DOHH2 (cell line): ENCODE results near the gene HTRA2.

Experiments
- H3F3A ChIP-seq: fragments of 200-600 bp; sonication (generic), shearing (Covaris generic); 2 replicates; pipeline ENCODE4 v1.6.0; 2016; ENCODE audit warnings: antibody characterized with exemption, mild to moderate bottlenecking; ENCODE audit not compliant: control insufficient read depth, insufficient read depth
- H3K27ac ChIP-seq: fragments of 200-600 bp; sonication (generic); 2 replicates; pipeline ENCODE4 v1.5.1; 2014; ENCODE audit warnings: low read depth, mild to moderate bottlenecking, low read length, moderate library complexity
- H3K27me3 ChIP-seq: fragments of 200-600 bp; sonication (generic); 2 replicates; pipeline ENCODE4 v1.6.1; 2014; ENCODE audit warnings: mild to moderate bottlenecking, low read length, mixed read lengths; ENCODE audit not compliant: control insufficient read depth
- H3K36me3 ChIP-seq: fragments of 200-600 bp; sonication (generic); 2 replicates; pipeline ENCODE4 v1.6.1; 2014; ENCODE audit warnings: mild to moderate bottlenecking, low read length, moderate library complexity, mixed read lengths; ENCODE audit not compliant: control insufficient read depth
- H3K4me1 ChIP-seq: fragments of 200-600 bp; sonication (generic); 2 replicates; pipeline ENCODE4 v1.6.1; 2014; ENCODE audit warnings: mild to moderate bottlenecking, low read length, mixed read lengths; ENCODE audit not compliant: control insufficient read depth
- H3K4me2 ChIP-seq: fragments of 200-600 bp; sonication (generic); 2 replicates; pipeline ENCODE4 v1.6.0; 2014; ENCODE audit warnings: mild to moderate bottlenecking, low read length, moderate library complexity
- H3K4me3 ChIP-seq: fragments of 200-600 bp; sonication (generic); 2 replicates; pipeline ENCODE4 v1.5.1; 2014; ENCODE audit warnings: mild to moderate bottlenecking, low read length, mixed read lengths
- H3K79me2 ChIP-seq: fragments of 200-600 bp; sonication (generic); 2 replicates; pipeline ENCODE4 v1.6.1; 2014; ENCODE audit warnings: mild to moderate bottlenecking, low read length, mixed read lengths; ENCODE audit not compliant: control insufficient read depth
- H3K9me2 ChIP-seq: fragments of 200-600 bp; sonication (generic); replicated peaks from 2 replicates; pipeline ENCODE4 v1.6.1; 2014; ENCODE audit warnings: mild to moderate bottlenecking, low read length, mixed read lengths; ENCODE audit not compliant: control insufficient read depth
- H3K9me3 ChIP-seq: fragments of 200-600 bp; sonication (generic); 2 replicates; pipeline ENCODE4 v1.6.1; 2014; ENCODE audit warnings: antibody characterized with exemption, low read length, mixed read lengths; ENCODE audit not compliant: control insufficient read depth, insufficient read depth
- H4K20me1 ChIP-seq: fragments of 200-600 bp; sonication (generic); 2 replicates; pipeline ENCODE4 v1.6.0; 2014; ENCODE audit warnings: low read depth, mild to moderate bottlenecking, antibody characterized with exemption, low read length, moderate library complexity; ENCODE audit not compliant: control insufficient read depth, insufficient read depth
- CTCF ChIP-seq: fragments of 200-600 bp; sonication (generic); IDR thresholded peaks from one replicate; pipeline ENCODE4 v1.5.1; 2014; ENCODE audit warnings: antibody characterized with exemption, mild to moderate bottlenecking, low read depth, low read length; ENCODE audit not compliant: poor library complexity, severe bottlenecking
- EZH2phosphoT487 ChIP-seq: fragments of 200-600 bp; sonication (generic); IDR thresholded peaks from 2 replicates; pipeline ENCODE4 v1.6.1; 2017; ENCODE audit warnings: borderline replicate concordance, mild to moderate bottlenecking, antibody characterized with exemption, low read length, moderate library complexity, mixed read lengths

Gene HTRA2

GRCh38 chr2:74515271-74515980, 14.3 kb upstream of the HTRA2 start:
- H3K4me2 ChIP-seq: no peak overlapping the region
- TF ChIP-seq EZH2phosphoT487 (no peak), CTCF (no peak)

GRCh38 chr2:74515981-74516633, 13.6 kb upstream of the HTRA2 start:
- Histone ChIP-seq H3K36me3 (no peaks in the 10 kb centered on the region), H3F3A (no peaks in the 10 kb centered on the region), H3K4me3 (no peak overlapping the region), H3K27me3 (peaks cover 50% of the 10 kb centered on the region), H3K4me2 (no peak overlapping the region), H3K4me1 (peaks cover 11% of the 10 kb centered on the region; the same call in 1 of the 2 replicates), H3K27ac (no peak overlapping the region), H4K20me1 (no peaks in the 10 kb centered on the region), H3K79me2 (no peaks in the 10 kb centered on the region), H3K9me3 (no peaks in the 10 kb centered on the region), H3K9me2 (no peaks in the 10 kb centered on the region)
- no peak for TF ChIP-seq EZH2phosphoT487
- no peak for TF ChIP-seq CTCF

More at GRCh38 chr2:74515271-74515980, 14.3 kb upstream of the HTRA2 start:
- no peak overlapping the region for H3K4me3 ChIP-seq
- peaks cover 52% of the 10 kb centered on the region for H3K27me3 ChIP-seq
- no peaks in the 10 kb centered on the region for H3K9me3 ChIP-seq
- H3F3A ChIP-seq: no peaks in the 10 kb centered on the region
- no peaks in the 10 kb centered on the region for H4K20me1 ChIP-seq
- H3K36me3 ChIP-seq: no peaks in the 10 kb centered on the region
- peaks cover 11% of the 10 kb centered on the region; the same call in 1 of the 2 replicates for H3K4me1 ChIP-seq
- no peak overlapping the region for H3K27ac ChIP-seq
- no peaks in the 10 kb centered on the region for H3K9me2 ChIP-seq
- no peaks in the 10 kb centered on the region for H3K79me2 ChIP-seq

GRCh38 chr2:74516650-74517049, 13.1 kb upstream of the HTRA2 start:
- Histone ChIP-seq H3K27me3 (peaks cover 45% of the 10 kb centered on the region), H3K79me2 (no peaks in the 10 kb centered on the region), H3K4me3 (no peak overlapping the region), H3K36me3 (no peaks in the 10 kb centered on the region), H3K9me2 (no peaks in the 10 kb centered on the region), H4K20me1 (no peaks in the 10 kb centered on the region), H3K4me1 (peaks cover 11% of the 10 kb centered on the region; the same call in 1 of the 2 replicates), H3K9me3 (no peaks in the 10 kb centered on the region), H3F3A (no peaks in the 10 kb centered on the region), H3K27ac (no peak overlapping the region), H3K4me2 (no peak overlapping the region)
- TF ChIP-seq EZH2phosphoT487 (no peak), CTCF (no peak)
